HL-60 (cell line): ENCODE measurements around the gene FOXP1.

ENCODE experiments used
- DNase-seq, 2 experiments: peaks; one replicate each; pipeline ENCODE4 v3.0.0-alpha.2; 2010 to 2020; ENCODE audit warnings: low read depth in 1 of 2, low spot score in 1 of 2
- H3K27ac ChIP-seq: fragments of 250-450 bp; sonication (Bioruptor Pico); replicated peaks from 2 replicates; pipeline ENCODE4 v1.5.1; 2020; ENCODE audit warnings: mild to moderate bottlenecking, moderate library complexity
- H3K27me3 ChIP-seq: fragments of 250-450 bp; sonication (Bioruptor Pico); 2 replicates; pipeline ENCODE4 v1.5.1; 2021; ENCODE audit warnings: mild to moderate bottlenecking, moderate library complexity; ENCODE audit not compliant: insufficient read depth, poor library complexity, severe bottlenecking
- H3K4me3 ChIP-seq: replicated peaks from 2 replicates; pipeline ENCODE4 v1.5.1; 2011; ENCODE audit warnings: mild to moderate bottlenecking, control low read depth, low read length; ENCODE audit not compliant: insufficient read depth
- CTCF ChIP-seq: IDR thresholded peaks from one replicate; pipeline ENCODE4 v1.5.1; 2011; ENCODE audit warnings: low read length, control low read depth, inconsistent platforms; ENCODE audit not compliant: insufficient read depth
- GABPA ChIP-seq: IDR thresholded peaks from 2 replicates; pipeline ENCODE4 v1.6.1; 2012; ENCODE audit warnings: low read depth
- POLR2AphosphoS5 ChIP-seq: IDR thresholded peaks from 2 replicates; pipeline ENCODE4 v1.6.1; 2012; ENCODE audit warnings: low read depth
- REST ChIP-seq: IDR thresholded peaks from 2 replicates; pipeline ENCODE4 v1.6.1; 2012; ENCODE audit warnings: low read depth; ENCODE audit not compliant: insufficient replicate concordance
- SPI1 ChIP-seq: IDR thresholded peaks from 2 replicates; pipeline ENCODE4 v1.6.1; 2012; ENCODE audit warnings: low read depth, mild to moderate bottlenecking, borderline replicate concordance

FOXP1 gene

GRCh38 chr3:71360764-71361163, 222.8 kb downstream of the FOXP1 start:
- DNase-seq: no peak
- TF ChIP-seq CTCF (no peak), GABPA (no peak), REST (no peak), SPI1 (no peak), POLR2AphosphoS5 (no peak)
- Histone ChIP-seq H3K4me3 (no peak overlapping the region), H3K27ac (no peak overlapping the region), H3K27me3 (no peaks in the 10 kb centered on the region)

- Histone ChIP-seq H3K4me3 (no peak overlapping the region), H3K27me3 (no peaks in the 10 kb centered on the region), H3K27ac (no peak overlapping the region)
- no peak for DNase-seq
- TF ChIP-seq GABPA (no peak), SPI1 (no peak), POLR2AphosphoS5 (no peak), CTCF (no peak), REST (no peak)
These were observed 223.3 kb downstream of the FOXP1 start for GRCh38 chr3:71360180-71360579.

GRCh38 chr3:71358243-71358642, 225.3 kb downstream of the FOXP1 start:
- no peak for DNase-seq
- TF ChIP-seq REST: no peak
- no peak for TF ChIP-seq CTCF
- TF ChIP-seq GABPA: no peak
- no peak for TF ChIP-seq SPI1
- no peak for TF ChIP-seq POLR2AphosphoS5
- no peak overlapping the region for H3K27ac ChIP-seq
- H3K4me3 ChIP-seq: no peak overlapping the region
- no peaks in the 10 kb centered on the region for H3K27me3 ChIP-seq
